Kidney capillary endothelial cell (primary cell): ENCODE results near the gene RTEL1.
"Not testable (repeated sequence)": the region's sequence is repeated elsewhere in the genome, so short reads cannot be mapped to it uniquely, and the experiment has no call there.

Experiments
- DNase-seq: peaks from one replicate; pipeline ENCODE4 v3.0.0-alpha.2; 2018; ENCODE audit warnings: low spot score

Gene RTEL1, protein sequence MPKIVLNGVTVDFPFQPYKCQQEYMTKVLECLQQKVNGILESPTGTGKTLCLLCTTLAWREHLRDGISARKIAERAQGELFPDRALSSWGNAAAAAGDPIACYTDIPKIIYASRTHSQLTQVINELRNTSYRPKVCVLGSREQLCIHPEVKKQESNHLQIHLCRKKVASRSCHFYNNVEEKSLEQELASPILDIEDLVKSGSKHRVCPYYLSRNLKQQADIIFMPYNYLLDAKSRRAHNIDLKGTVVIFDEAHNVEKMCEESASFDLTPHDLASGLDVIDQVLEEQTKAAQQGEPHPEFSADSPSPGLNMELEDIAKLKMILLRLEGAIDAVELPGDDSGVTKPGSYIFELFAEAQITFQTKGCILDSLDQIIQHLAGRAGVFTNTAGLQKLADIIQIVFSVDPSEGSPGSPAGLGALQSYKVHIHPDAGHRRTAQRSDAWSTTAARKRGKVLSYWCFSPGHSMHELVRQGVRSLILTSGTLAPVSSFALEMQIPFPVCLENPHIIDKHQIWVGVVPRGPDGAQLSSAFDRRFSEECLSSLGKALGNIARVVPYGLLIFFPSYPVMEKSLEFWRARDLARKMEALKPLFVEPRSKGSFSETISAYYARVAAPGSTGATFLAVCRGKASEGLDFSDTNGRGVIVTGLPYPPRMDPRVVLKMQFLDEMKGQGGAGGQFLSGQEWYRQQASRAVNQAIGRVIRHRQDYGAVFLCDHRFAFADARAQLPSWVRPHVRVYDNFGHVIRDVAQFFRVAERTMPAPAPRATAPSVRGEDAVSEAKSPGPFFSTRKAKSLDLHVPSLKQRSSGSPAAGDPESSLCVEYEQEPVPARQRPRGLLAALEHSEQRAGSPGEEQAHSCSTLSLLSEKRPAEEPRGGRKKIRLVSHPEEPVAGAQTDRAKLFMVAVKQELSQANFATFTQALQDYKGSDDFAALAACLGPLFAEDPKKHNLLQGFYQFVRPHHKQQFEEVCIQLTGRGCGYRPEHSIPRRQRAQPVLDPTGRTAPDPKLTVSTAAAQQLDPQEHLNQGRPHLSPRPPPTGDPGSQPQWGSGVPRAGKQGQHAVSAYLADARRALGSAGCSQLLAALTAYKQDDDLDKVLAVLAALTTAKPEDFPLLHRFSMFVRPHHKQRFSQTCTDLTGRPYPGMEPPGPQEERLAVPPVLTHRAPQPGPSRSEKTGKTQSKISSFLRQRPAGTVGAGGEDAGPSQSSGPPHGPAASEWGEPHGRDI (N-terminal part only)

GRCh38 chr20:63657937-63658748, at the start of gene RTEL1:
RTEL1 (plus strand) TSS chr20:63658312; CDS start chr20:63659403, 1,091 bp downstream.
- peak; percentile 88 for DNase-seq

- no peak for DNase-seq
These were observed 47.3 kb upstream of the RTEL1 start for GRCh38 chr20:63610581-63611435.

GRCh38 chr20:63611646-63612045, 46.5 kb upstream of the RTEL1 start:
- DNase-seq = no peak

DNA sequence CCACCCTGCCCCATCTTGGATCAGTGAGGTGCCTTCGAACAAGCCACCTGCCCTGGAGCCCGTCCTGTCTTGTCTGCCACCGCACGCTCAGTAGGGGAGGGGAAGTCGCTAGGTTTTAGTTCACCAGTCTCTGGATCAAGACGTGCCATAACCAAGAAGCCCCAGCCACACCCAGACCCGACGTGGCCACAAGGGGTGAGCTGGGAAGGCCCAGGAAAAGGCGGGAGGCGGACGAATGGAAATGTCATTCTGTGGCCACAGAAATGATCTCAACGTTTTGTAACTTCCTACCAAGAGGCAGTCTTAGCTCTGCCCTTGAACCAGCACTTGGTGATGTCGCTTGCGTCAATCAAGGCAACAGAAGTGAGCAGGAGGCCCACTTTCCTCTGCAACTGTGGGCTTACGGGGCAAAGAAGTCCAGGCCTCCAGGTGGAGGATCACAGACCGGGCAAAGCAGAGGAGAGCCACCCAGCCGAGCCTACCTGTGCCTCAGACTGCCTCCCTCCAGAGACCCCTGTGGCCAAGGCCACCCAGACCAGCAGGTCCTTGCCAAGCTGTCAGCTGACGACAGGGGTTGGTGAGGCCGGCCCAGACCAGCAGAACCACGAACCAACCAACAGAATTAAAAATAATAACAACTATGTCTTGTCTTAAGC, 45.7 kb upstream of the RTEL1 start:
- DNase-seq = no peak

DNA sequence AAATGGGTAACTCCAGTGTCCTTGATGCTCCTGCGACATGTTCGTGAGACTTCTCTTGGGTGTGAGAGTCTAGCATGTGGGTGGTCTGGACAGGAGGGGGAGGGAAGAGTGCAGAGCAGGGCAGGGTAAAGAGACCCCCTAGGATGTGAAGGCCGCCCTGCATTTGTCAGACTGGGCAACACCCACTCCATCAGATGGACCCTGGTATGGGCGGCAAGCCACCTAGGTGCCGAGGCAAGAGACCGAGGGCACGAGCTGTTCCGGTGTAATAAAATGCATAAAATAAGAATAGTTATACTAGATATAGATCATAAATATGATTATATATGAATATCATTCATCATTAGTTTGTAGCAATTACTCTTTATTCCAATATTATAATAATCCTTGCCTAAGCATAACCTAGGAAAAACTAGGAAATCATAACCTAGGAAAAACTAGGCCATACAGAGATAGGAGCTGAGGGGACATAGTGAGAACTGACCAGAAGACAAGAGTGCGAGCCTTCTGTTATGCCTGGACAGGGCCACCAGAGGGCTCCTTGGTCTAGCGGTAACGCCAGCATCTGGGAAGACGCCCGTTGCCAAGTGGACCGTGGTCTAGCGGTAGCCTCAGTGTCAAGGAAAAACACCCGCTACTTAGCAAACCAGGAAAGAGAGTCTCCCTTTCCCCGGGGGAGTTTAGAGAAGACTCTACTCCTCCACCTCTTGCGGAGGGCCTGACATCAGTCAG, 44.1 kb upstream of the RTEL1 start:
- DNase-seq = not testable (repeated sequence)

DNA sequence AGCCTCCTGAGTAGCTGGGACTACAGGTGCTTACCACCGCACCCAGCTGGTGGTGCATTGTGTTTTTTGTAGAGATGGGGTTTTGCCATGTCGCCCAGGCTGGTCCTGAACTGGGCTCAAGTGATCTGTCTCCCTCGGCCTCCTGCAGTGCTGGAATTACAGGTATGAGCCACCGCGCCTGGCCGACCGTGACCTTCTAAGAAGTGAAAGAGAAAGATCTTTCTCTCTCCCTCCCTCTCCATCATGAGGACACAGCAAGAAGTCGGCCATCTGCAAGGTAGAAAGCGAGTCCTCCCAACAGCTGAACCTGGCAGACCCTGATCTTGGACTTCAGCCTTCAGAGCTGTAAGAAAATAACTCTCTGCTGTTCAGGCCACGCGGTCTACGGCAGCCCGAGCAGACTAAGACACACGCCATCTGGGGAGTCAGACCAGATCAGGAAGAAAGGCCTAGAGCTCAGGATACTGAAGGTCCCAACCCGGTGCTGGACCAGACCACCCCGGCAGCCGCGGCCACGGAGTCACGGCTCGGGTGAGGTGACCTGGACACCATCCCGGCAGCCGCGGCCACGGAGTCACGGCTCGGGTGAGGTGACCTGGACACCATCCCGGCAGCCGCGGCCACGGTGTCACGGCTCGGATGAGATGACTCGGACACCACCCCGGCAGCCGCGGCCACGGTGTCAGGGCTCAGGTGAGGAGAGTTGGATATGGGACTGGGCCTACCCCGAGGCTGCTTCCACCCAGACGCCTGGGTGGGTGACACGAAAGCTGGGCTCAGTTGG, 40.8 kb upstream of the RTEL1 start:
- DNase-seq = no peak

GRCh38 chr20:63617876-63618265, 40.2 kb upstream of the RTEL1 start:
- no peak for DNase-seq

GRCh38 chr20:63618291-63618980, 39.7 kb upstream of the RTEL1 start:
- DNase-seq = no peak

- DNase-seq = no peak
These were observed 39.0 kb upstream of the RTEL1 start for GRCh38 chr20:63619086-63619485.

DNA sequence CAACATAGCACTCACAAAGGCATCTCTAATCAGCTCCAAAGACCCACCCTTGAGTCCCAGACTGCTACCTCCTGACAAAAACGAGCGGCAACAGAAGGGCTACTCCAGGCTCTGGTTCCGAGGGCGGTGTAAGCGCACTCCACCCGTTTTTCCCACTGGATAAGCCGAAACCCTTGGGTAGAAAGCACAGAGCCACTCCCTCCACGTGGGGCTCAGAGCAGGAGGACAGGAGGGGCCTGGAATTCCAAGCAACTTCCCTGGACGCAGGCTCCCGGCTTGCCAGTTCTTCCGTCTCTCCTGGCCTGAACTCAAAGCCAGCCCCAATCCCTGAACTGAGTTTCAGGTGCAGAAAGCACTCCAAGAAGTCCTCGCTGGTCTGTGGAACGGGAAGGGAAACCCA, 38.6 kb upstream of the RTEL1 start:
- DNase-seq = no peak

- no peak for DNase-seq
These were observed 37.1 kb upstream of the RTEL1 start for GRCh38 chr20:63620991-63621390.

DNA sequence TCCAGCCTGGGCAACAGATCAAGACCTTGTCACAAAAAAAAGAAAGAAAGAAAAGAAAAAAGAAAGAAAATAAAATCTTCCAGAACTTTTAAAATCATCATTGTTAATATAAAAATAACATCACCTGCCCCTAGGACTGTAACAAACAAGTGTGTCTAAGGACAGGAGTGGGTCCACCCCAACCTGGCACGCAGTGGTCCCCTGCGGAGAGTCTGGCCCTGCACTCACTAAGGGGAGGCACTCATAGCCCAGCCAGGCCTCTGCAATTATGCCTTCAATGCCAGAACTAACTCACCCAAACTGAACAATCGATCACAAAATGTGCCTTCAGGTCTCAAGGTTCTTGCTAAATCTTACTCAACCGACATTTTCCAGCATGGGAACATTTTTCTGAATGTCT, 36.0 kb upstream of the RTEL1 start:
- DNase-seq = no peak

- DNase-seq = no peak
These were observed 35.4 kb upstream of the RTEL1 start for GRCh38 chr20:63622732-63623131.

- no peak for DNase-seq
These were observed 33.6 kb upstream of the RTEL1 start for GRCh38 chr20:63624486-63624885.

GRCh38 chr20:63625771-63626423, 32.2 kb upstream of the RTEL1 start:
- DNase-seq = no peak

- DNase-seq = peak; percentile 53
These were observed 31.5 kb upstream of the RTEL1 start, which contains the start of gene GMEB2 for GRCh38 chr20:63626424-63627128. GMEB2 (minus strand) TSS chr20:63627101; CDS start chr20:63619397, 7,704 bp downstream.
